ENCODE measurements around the gene WIPF3.

The WIPF3 gene

GRCh38 chr7:29858191-29858951, 52.1 kb downstream of the WIPF3 start:
- TF ChIP-seq CTCF (IDR thresholded peaks at IDR 0.05; ENCODE audit: low read depth, low read length, missing control alignments), result no peak
- Histone ChIP-seq H3K27ac (no peak overlapping the region), H3K27me3 (replicated peaks) (no peaks in the 10 kb centered on the region), H3K36me3 (replicated peaks) (no peaks in the 10 kb centered on the region), H3K4me3 (ENCODE audit: low read depth, low read length) (no peak overlapping the region)
- DNase-seq, result no peak
- in situ Hi-C loops (cut with HindIII; ENCODE audit: low pct_ligation_motif_present, low sequenced_read_pairs), result no loop called here

GRCh38 chr7:29859104-29859503, 52.8 kb downstream of the WIPF3 start:
- no peak for TF ChIP-seq CTCF (IDR thresholded peaks at IDR 0.05; ENCODE audit: low read depth, low read length, missing control alignments)
- no peak for DNase-seq
- Histone ChIP-seq H3K27ac (no peak overlapping the region), H3K4me3 (ENCODE audit: low read depth, low read length) (no peak overlapping the region), H3K27me3 (replicated peaks) (no peaks in the 10 kb centered on the region), H3K36me3 (replicated peaks) (no peaks in the 10 kb centered on the region)
- in situ Hi-C loops (cut with HindIII; ENCODE audit: low pct_ligation_motif_present, low sequenced_read_pairs), result no loop called here

- in situ Hi-C loops (cut with HindIII; ENCODE audit: low pct_ligation_motif_present, low sequenced_read_pairs), result no loop called here
- no peak for TF ChIP-seq CTCF (IDR thresholded peaks at IDR 0.05; ENCODE audit: low read depth, low read length, missing control alignments)
- DNase-seq, result no peak
- no peaks in the 10 kb centered on the region for H3K36me3 ChIP-seq (replicated peaks)
- no peak overlapping the region for H3K4me3 ChIP-seq (ENCODE audit: low read depth, low read length)
- no peak overlapping the region for H3K27ac ChIP-seq
- H3K27me3 ChIP-seq (replicated peaks), result no peaks in the 10 kb centered on the region
These were observed 53.3 kb downstream of the WIPF3 start for GRCh38 chr7:29859524-29860185.

- no peak overlapping the region for H3K4me3 ChIP-seq (ENCODE audit: low read depth, low read length)
- DNase-seq, result no peak
- H3K27ac ChIP-seq, result no peak overlapping the region
- H3K27me3 ChIP-seq (replicated peaks), result no peaks in the 10 kb centered on the region
- in situ Hi-C loops (cut with HindIII; ENCODE audit: low pct_ligation_motif_present, low sequenced_read_pairs), result no loop called here
- H3K36me3 ChIP-seq (replicated peaks), result no peaks in the 10 kb centered on the region
- TF ChIP-seq CTCF (IDR thresholded peaks at IDR 0.05; ENCODE audit: low read depth, low read length, missing control alignments), result no peak
These were observed 53.9 kb downstream of the WIPF3 start for GRCh38 chr7:29860186-29860585.

- in situ Hi-C loops (cut with HindIII; ENCODE audit: low pct_ligation_motif_present, low sequenced_read_pairs), result no loop called here
- no peak for DNase-seq
- no peaks in the 10 kb centered on the region for H3K36me3 ChIP-seq (replicated peaks)
- no peak overlapping the region for H3K4me3 ChIP-seq (ENCODE audit: low read depth, low read length)
- H3K27me3 ChIP-seq (replicated peaks), result no peaks in the 10 kb centered on the region
- H3K27ac ChIP-seq, result no peak overlapping the region
- TF ChIP-seq CTCF (IDR thresholded peaks at IDR 0.05; ENCODE audit: low read depth, low read length, missing control alignments), result no peak
These were observed 55.6 kb downstream of the WIPF3 start for GRCh38 chr7:29861884-29862283.
